Stimulated activated naive CD4-positive, alpha-beta T cell treated with Interleukin-2 at 50 U/mL for 16 hours (primary cell): Measurements from ENCODE around the gene GNG7.
A peak's percentile ranks its signal among the peaks of the same experiment; 100 is the strongest.

Experiments used
- DNase-seq: peaks from one replicate; lab custom pipeline; 2025; lab: John Stamatoyannopoulos, UW

GNG7 gene

GRCh38 chr19:2702170-2703076 lies at the start of gene GNG7:
Gene GNG7 (minus strand): TSS chr19:2702694. CDS start chr19:2520688, 182,006 bp downstream.
- peak; percentile 90 for DNase-seq

DNA sequence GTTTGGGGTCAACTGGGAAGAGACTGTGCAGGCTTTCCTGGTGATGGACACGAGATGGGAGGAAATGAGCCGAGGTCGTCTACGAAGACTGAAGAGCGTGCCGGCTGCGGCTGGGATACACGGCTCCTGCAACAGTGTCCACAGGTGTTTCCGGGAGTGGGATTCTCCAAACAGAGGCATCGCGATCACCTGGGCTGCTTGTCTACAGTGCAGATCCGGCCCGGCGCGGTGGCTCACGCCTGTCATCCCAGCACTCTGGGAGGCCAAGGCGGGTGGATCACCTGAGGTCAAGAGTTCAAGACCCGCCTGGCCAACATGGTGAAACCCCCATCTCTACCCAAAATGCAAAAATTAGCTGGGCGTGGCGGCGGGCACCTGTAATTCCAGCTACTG lies 48.9 kb upstream of the GNG7 start:
- DNase-seq = no peak

DNA sequence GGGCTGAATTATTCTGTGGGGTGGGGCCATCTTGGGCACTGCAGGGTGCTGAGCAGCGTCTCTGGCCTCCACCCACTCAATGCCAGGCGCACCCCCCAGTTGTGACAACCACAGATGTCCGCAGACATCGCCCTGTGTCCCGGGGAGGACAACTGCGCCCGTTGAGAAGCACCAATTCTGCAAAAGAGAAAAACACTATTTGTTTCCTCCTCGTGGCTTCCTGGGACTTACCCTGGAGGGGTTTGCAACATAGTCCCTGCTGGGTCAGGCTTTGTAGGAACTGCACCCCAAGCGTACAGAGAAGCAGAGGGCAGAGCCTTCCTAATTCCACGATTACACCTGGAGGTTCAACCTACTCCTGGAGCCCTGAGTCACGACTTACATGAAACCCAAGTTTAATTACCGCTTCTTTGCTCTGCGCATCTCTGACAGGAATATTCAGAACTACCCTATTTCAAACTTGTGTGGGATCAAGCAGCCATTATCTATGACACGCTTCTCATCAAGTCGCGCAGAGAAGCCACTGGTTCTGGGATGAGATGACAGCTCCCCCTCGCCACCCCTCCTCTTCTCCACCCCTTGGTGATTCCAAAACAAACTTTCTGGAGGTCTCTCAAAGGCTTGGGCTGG lies 48.4 kb upstream of the GNG7 start:
- DNase-seq = no peak

- DNase-seq = no peak
Observed at GRCh38 chr19:2747349-2747748, 44.9 kb upstream of the GNG7 start.

- DNase-seq = no peak
Observed at GRCh38 chr19:2744113-2744512, 41.6 kb upstream of the GNG7 start.

GRCh38 chr19:2743099-2743498 lies 40.6 kb upstream of the GNG7 start:
- no peak for DNase-seq

DNA sequence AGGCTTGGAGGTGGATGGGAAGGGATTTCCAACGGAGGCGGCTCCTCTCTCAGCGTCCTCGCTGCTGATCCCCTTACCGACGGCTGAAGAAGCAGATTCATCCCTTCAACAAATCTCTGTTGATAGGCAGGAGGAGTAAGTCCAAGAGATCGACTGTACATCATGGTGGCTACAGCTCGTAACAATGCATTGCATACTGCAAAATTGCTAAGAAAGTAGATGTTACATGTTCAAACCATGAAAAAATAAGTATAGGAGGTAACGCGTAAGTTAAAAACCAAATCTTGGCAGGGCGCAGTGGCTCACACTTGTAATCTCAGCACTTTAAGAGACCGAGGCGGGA lies 37.8 kb upstream of the GNG7 start:
- DNase-seq = no peak

GRCh38 chr19:2739602-2740313 lies 37.3 kb upstream of the GNG7 start, which contains the start of gene SLC39A3:
Gene SLC39A3 (minus strand): TSS chr19:2740017. CDS start chr19:2737257, 2,760 bp downstream.
- DNase-seq = peak; percentile 99

GRCh38 chr19:2736550-2737190 lies 34.2 kb upstream of the GNG7 start:
- DNase-seq = no peak

GRCh38 chr19:2735374-2735773 lies 32.9 kb upstream of the GNG7 start:
- no peak for DNase-seq

GRCh38 chr19:2734589-2735288 lies 32.2 kb upstream of the GNG7 start:
- DNase-seq = no peak

DNA sequence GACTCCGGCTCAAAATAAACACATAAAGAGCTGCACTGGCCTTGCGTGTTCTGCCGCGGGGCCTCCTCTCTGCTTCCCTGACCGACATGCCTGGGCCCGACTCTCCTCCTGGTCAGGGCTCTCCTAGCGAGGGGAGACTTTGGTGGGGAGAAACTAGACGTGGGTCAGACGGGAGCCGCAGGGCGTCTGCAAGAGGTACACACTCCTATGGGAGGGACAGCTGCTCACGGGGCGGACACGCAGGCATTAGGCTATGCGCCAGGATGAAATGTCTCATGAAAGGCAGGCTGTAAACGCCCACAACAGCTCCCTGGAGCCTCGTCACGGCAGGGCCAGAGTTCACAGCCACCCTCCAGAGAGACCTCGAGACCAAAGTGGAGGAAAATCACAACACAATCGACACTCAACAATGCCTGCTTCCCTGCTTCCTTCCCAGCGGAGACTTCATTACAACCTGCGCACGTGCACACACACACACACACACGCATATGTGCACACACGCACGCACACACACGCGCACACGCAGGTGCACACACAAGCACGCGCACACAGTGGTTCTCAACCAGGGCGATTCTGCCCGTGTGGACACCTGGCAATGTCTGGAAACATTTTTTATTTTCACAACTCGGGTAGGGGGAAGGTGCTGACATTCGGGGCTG lies 31.6 kb upstream of the GNG7 start:
- no peak for DNase-seq

DNA sequence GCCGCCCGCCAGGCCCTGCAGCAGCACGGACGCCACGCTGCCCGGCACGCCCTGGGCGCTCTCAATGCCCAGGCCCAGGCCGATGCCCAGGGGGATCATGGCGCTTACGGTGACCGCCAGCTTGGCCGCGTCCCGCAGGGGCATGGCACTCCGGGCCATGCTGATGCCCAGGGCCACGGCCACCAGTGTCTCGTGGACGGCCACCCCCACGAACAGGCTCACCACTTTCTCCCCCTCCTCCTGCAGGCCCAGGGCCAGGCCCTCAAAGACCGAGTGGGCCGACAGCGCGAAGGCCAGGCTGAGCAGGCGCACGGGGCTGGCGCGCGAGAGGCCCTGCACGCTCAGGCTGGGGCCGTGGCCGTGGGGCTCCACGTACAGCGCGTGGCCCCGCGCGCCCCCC lies 30.4 kb upstream of the GNG7 start:
- DNase-seq = no peak

DNA sequence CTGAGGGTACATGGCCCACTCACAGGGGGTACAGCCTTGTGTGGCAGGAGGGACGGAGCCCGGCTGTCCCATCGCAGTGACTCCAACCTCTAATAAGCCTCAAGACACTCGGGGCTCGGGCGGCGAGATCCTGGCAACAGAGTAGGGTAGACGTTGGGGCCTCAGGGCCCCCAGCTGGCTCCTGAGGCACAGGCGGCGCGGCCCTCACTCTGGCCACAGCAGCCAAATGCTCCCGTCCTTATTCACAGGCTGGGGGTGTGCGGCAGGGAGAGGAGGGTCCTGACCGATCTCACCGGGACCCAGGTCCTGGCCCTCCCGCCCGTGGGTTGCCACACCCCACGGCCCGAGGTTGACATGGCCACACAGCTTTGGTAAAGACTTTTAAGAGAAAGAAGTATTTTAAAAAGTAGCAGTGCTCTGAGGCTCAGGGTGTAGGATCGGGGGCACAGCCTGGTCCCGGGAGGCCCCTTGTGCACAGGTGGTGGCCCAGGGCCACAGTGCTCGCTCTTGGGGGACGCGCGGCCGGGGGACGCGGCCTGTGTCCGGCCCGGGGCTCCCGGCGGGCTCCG lies 29.7 kb upstream of the GNG7 start:
- no peak for DNase-seq

GRCh38 chr19:2731181-2731995 lies 28.9 kb upstream of the GNG7 start:
- no peak for DNase-seq

- no peak for DNase-seq
Observed at GRCh38 chr19:2729943-2730818, 27.7 kb upstream of the GNG7 start.

DNA sequence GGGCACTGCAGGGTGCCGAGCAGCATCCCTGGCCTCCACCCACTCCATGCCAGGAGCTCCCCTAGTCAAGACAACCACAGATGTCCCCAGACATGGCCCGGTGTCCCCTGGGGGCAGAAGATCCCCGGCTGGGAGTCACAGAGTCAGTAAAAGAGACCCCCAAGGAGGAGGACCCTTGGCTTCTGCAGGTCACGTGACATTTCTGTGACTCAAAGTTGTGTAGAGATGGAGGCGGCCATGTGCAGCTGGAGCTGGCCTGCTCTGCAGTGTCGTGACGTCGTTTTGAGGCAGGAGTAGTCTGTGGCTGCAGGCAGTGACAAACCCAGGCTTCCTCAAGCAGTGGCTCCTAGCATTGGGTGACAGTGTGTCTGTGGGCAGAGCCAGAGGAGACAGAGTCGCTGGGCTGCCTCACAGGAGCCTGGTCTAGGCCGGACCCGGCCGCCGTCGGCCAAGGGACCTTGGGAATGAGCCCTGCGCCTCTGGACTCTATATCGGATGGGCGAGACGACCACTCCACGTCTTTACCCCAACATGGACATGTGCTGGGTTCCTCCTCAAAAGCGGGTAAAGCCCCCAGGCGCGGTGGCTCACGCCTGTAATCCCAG lies 26.4 kb upstream of the GNG7 start:
- no peak for DNase-seq

DNA sequence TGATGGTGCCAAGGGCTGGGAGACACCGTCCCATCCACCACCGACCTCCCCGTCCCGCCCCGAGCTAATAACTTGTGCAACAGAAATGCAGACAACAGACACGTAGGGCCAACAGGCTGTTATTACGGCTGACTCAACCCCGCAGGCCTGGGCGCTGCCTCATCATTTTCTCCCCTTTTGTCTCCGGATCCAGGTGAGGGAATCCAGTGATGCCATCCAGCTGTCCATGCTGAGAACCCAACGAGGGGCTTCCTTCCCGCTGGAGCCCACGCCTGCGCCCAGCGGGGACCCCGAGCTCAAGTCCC lies 25.1 kb upstream of the GNG7 start:
- DNase-seq = no peak
